ENCODE data around the gene ZFAND2A.
"Not testable (repeated sequence)": the region's sequence is repeated elsewhere in the genome, so short reads cannot be mapped to it uniquely, and the experiment has no call there.

ZFAND2A gene

DNA sequence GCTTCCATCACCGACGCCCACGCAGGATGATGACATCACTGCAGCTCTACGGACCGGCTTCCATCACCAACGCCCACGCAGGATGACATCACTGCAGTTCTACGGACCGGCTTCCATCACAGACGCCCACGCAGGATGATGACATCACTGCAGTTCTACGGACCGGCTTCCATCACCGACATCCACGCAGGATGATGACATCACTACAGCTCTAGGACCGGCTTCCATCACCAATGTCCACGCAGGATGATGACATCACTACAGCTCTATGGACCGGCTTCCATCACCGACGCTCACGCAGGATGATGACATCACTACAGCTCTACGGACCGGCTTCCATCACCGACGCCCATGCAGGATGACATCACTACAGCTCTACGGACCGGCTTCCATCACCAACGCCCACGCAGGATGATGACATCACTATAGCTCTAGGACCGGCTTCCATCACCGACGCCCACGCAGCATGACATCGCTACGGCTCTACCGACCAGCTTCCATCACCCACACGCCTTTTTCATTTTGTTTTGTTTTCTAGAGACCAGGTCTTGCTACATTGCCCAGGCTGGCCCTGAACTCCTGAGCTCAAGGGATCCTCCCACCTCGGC is 42.6 kb downstream of the ZFAND2A start:
- TF ChIP-seq, protein P1, sequence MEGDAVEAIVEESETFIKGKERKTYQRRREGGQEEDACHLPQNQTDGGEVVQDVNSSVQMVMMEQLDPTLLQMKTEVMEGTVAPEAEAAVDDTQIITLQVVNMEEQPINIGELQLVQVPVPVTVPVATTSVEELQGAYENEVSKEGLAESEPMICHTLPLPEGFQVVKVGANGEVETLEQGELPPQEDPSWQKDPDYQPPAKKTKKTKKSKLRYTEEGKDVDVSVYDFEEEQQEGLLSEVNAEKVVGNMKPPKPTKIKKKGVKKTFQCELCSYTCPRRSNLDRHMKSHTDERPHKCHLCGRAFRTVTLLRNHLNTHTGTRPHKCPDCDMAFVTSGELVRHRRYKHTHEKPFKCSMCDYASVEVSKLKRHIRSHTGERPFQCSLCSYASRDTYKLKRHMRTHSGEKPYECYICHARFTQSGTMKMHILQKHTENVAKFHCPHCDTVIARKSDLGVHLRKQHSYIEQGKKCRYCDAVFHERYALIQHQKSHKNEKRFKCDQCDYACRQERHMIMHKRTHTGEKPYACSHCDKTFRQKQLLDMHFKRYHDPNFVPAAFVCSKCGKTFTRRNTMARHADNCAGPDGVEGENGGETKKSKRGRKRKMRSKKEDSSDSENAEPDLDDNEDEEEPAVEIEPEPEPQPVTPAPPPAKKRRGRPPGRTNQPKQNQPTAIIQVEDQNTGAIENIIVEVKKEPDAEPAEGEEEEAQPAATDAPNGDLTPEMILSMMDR (IDR thresholded peaks at IDR 0.05; ENCODE audit: low read depth, low read length) = no peak
- no peak for DNase-seq (ENCODE audit: low read depth in 2 of 2)
- H3K4me3 ChIP-seq (replicated peaks in 1 of 2; ENCODE audit: low read depth in 2 of 2, low read length in 2 of 2) = no peak overlapping the region

DNA sequence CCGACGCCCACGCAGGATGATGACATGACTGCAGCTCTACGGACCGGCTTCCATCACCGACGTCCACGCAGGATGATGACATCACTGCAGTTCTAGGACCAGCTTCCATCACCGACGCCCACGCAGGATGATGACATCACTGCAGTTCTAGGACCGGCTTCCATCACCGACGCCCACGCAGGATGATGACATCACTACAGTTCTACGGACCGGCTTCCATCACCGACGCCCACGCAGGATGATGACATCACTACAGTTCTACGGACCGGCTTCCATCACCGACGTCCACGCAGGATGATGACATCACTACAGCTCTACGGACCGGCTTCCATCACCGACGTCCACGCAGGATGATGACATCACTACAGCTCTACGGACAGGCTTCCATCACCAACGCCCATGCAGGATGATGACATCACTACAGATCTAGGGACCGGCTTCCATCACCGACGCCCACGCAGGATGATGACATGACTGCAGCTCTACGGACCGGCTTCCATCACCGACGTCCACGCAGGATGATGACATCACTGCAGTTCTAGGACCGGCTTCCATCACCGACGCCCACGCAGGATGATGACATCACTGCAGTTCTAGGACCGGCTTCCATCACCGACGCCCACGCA is 43.5 kb downstream of the ZFAND2A start:
- H3K4me3 ChIP-seq (replicated peaks in 1 of 2; ENCODE audit: low read depth in 2 of 2, low read length in 2 of 2); DNase-seq (ENCODE audit: low read depth in 2 of 2): not testable (repeated sequence)

DNA sequence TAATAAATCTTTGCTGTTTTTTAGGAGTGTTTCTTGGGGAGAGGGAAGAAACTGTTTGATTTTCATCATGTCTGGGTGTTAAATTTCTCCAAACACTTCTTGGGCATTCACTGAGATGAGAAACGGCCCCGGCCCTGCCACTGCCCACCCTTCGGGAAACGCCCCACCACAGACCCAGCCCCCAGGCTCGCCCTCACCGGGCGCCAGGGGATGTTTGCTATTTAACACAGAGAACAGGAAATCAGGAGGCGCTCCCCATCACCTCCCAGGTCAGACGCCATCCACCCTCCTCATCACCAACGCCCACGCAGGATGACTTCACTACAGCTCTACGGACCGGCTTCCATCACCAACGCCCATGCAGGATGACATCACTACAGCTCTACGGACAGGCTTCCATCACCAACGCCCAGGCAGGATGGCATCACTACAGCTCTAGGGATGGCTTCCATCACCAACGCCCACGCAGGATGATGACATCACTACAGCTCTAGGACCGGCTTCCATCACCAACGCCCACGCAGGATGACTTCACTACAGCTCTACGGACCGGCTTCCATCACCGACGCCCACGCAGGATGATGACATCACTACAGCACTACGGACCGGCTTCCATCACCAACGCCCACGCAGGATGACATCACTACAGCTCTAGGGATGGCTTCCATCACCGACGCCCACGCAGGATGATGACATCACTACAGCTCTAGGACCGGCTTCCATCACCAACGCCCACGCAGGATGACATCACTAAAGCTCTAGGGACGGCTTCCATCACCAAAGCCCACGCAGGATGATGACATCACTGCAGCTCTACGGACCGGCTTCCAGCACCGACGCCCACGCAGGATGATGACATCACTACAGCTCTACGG is 44.6 kb downstream of the ZFAND2A start:
- H3K4me3 ChIP-seq (replicated peaks in 1 of 2; ENCODE audit: low read depth in 2 of 2, low read length in 2 of 2); DNase-seq (ENCODE audit: low read depth in 2 of 2): not testable (repeated sequence)

DNA sequence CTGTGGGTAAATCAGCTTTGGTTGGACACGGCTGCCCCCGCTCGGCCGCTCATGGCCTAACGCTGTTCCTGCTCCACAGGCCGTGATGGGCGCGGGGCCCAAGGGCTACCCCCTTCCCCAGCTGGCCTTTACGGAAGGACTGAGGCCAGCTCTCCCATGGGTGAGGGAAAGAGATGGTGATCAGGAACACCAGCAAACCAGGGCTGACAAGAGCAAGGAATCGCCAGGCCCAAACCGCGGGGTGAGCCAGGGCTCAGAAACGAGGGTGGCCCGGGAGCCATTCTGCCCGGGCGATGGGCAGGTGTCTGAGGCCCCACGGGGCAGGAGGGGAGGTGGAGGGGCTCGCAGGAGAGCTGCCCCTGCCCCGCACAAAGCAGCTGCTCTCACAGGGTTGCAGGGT is 45.5 kb downstream of the ZFAND2A start:
- TF ChIP-seq, protein P1 (IDR thresholded peaks at IDR 0.05; ENCODE audit: low read depth, low read length) = no peak
- no peak for DNase-seq (ENCODE audit: low read depth in 2 of 2)
- no peak overlapping the region for H3K4me3 ChIP-seq (replicated peaks in 1 of 2; ENCODE audit: low read depth in 2 of 2, low read length in 2 of 2)

DNA sequence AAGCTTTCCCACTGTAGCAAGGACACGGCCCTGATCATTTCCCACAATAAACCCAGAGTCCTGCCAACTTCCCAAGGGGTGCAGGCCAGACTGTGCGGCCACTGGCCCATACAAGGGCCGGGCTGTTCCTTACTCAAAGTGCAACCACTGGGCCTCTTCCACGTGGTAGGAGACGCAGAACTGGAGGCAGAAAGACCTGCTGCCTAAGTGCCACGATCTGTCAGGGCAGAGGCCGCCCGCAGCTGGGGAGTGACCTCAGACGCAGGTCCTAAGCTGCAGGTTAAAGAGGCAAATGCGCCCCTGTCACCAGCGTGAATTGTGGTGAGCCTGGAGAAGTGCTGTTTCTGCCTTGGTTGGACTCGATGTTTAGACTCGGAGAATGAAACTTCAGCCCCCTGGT is 45.9 kb downstream of the ZFAND2A start:
- H3K4me3 ChIP-seq (replicated peaks in 1 of 2; ENCODE audit: low read depth in 2 of 2, low read length in 2 of 2) = no peak overlapping the region
- DNase-seq (ENCODE audit: low read depth in 2 of 2) = no peak
- TF ChIP-seq, protein P1 (IDR thresholded peaks at IDR 0.05; ENCODE audit: low read depth, low read length) = no peak

DNA sequence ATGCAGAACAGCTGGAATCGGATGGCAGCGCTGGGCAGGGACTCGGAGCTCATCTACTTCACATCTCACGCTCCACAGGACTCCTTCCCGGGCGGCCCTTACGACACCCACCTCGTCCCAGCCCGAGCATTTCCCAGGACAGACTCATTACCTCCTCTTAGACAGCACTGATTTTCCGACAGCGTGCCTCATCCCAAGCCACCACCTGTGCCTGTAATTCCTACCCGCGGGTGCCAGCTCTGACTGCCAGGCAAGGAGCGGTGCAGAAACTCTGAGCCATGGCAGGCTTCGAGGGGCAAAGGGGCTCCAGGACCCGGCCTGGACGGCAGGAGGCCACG is 46.5 kb downstream of the ZFAND2A start:
- no peak overlapping the region for H3K4me3 ChIP-seq (replicated peaks in 1 of 2; ENCODE audit: low read depth in 2 of 2, low read length in 2 of 2)
- TF ChIP-seq, protein P1 (IDR thresholded peaks at IDR 0.05; ENCODE audit: low read depth, low read length) = no peak
- DNase-seq (ENCODE audit: low read depth in 2 of 2) = no peak

DNA sequence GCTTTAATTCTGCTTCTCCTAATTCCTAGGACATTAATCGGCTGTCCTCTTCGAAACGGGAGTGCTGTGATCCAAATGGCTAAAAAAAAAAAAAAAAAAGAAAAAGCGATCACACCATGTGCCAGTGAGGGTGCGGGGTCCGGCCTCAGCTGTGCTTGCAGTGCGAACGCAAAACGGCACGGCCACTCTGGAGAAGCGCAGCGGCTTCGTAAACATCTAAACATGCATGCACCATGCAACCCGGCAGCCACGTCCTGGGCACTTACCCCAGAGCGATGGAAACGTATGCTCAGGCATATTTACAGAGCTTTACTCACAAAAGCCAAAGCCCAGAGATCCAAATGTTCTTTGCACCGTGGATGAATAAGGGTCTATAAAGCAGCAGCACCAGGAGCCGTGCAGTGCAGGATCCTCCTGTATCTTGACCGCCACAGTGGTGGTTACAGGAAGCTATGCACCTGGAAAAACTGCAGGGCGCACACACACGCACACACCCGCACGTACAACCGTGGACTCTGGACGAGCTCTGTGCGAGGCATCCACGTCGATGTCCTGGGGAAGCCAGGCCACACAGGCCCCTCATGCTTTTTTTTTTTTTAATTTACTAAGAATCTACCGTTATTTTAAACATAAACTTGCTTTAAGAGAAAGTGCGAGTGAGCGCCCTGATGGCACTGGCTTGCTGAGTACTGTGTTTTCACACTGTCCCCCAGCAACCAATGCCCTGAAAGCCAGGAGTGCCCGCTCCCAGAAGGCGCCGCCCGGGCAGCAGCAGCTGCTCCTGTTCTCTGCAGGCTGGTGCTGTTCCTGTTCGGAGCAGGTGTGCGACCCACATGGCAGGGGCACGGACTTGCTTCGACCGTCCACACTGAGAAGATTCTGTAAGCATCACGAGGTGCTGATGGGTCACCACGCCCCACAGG is 47.1 kb downstream of the ZFAND2A start:
- no peak overlapping the region for H3K4me3 ChIP-seq (replicated peaks in 1 of 2; ENCODE audit: low read depth in 2 of 2, low read length in 2 of 2)
- TF ChIP-seq, protein P1 (IDR thresholded peaks at IDR 0.05; ENCODE audit: low read depth, low read length) = no peak
- no peak for DNase-seq (ENCODE audit: low read depth in 2 of 2)

Data from cardiac fibroblast (primary cell).